ENCODE data around the gene HNRNPA2B1. TPM values are rescaled to one million over a fixed set of nuclear protein-coding genes. Genes with fewer than 3 reads are reported as not detected.
"Not testable (repeated sequence)": the region's sequence is repeated elsewhere in the genome, so short reads cannot be mapped to it uniquely, and the experiment has no call there.

HNRNPA2B1 gene
- polyA plus RNA-seq, 5 donors = 1,158 to 1,609 (median 1,399) TPM

GRCh38 chr7:26199301-26200037 lies 1.1 kb downstream of the HNRNPA2B1 start:
- peak; percentile 25 to 79 for DNase-seq

- DNase-seq = no peak
Measured at GRCh38 chr7:26198781-26199169, 1.8 kb downstream of the HNRNPA2B1 start.

DNA sequence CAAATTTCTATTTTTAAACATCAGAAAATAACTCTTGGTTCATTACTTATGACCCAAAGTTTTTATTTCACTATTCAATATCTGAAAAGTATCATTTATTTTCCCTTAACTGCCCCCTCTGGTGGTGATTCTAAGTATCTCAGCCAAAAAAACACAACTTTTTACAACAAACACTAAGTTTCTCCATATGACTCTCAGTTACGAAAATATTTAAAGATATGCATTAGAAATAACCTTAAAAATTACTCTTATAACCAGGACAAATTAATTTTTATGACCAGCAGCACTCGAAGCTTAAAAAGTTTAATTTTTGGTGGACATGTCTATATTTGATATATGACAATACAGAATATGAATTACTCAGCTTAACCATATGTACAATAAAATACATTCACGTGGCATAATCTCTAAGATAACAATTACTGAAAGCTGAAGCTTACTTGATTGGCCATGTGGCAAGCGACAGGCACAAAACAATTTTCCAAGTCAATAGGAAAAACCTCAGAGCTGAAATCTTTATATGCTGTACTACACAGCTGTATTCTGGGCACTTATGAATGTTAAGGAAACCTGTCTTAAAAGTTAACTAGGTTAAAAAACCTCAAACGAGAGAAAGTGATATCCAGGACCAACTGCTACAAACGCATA lies 2.3 kb downstream of the HNRNPA2B1 start:
- DNase-seq = peak; percentile 30 to 31

- DNase-seq = no peak
Measured at GRCh38 chr7:26197153-26198115, 3.1 kb downstream of the HNRNPA2B1 start.

DNA sequence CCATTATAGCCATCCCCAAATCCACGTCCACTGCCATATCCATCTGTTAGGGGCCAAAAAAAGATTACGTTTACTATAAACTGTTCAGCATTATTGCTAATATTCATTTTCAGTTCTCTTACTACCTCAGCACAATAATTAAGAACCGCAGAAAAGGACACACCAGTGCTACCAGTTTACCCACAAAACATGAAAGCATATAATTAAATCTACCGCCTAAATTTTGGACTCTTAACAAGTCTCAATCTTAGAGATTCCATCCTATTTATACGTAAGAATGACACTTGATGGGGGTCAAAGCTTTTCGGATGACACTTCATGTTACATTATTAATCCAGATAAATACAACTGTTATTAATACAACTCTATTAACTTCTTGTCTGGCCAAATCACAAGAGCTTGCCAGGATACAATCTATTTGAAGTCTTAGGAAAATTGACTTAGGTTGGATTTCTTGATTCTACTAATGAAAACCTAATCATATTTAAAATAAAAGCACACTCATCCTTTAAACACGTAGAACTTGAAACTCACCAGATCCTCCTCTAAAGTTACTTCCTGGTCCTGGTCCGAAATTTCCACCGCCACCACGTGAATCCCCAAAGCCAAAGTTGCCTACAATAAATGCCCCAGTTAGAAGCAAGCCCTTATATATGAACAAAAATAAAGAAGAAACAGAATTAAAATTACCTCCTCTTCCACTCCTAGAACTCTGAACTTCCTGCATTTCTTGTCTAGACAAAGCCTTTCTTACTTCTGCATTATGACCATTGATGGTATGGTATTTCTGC lies 4.5 kb downstream of the HNRNPA2B1 start:
- DNase-seq = no peak

GRCh38 chr7:26195182-26195581 lies 5.4 kb downstream of the HNRNPA2B1 start:
- DNase-seq = no peak

DNA sequence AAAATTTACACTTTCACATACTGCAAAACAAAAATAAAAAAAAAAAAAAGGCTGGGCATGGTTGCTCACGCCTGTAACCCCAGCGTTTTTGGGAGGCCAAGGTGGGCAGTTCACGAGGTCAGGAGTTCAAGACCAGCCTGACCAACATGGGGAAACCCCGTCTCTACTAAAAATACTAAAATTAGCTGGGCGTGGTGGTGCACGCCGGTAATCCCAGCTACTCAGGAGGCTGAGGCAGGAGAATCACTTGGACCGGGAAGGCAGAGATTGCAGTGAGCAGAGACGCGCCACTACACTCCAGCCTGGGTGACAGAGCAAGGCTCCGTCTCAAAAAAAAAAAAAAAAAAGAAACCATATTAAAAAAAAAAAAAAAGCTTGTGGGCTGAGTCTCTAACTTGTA lies 5.8 kb downstream of the HNRNPA2B1 start:
- not testable (repeated sequence) for DNase-seq

DNA sequence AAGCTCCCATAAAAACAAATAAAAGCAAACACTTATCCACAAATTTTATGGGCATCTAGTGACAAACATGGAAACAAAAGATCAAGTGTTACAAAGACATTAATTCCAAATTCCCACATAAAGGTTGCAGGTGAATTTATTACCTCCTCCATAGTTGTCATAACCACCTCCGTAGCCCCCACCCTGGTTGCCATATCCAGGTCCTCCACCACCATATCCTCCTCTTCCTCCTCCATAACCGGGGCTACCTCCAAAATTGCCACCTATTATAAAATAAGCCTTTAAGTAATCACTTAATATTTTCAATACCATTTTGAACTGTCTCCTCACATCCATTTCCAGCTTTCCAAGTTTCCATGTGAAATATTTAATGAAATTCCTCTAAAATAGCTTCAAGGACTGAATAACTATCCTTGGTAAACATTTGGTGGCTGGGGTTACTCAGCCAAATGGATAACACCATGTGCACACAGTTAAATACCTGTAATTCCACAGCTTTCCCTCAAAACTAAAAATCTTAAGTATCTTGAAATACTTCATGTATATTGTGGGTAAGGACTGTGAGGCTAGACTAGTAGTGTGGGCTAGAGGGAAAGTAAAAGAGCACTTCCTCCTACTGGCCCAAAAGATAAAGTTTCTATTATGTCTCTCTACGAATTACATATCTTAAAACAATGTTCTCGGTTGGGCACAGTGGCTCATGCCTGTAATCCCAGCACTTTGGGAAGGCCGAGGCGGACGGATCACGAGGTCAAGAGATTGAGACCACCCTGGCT lies 6.9 kb downstream of the HNRNPA2B1 start:
- DNase-seq = no peak

DNA sequence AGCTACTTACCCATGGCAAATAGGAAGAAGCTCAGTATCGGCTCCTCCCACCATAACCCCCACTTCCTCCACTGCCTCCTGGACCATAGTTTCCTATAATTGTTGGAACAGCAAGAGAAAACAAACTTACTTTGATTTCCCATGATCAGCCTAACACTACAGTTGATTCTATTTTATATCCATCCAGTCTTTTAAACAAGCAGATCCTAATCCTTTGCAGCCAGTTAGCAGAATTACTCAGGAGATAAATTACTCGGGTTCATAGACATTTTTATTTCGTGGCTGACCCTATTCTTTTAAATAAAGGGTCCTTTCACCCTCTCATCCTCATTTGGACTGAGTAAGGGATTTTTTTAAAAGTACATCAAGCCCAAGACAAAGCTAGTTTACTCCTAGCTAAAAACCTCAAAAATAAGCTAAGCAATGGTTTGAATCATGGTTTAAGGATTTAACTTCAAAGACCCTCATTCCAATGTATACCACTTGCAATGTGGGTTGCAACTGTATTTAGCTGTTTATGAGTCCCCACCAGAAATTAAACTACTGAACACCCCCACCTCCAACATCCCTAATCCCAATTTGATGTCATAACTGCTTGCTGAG lies 8.0 kb downstream of the HNRNPA2B1 start:
- no peak for DNase-seq

- no peak for DNase-seq
Measured at GRCh38 chr7:26191974-26192479, 8.5 kb downstream of the HNRNPA2B1 start.

- no peak for DNase-seq
Measured at GRCh38 chr7:26191233-26191973, 9.1 kb downstream of the HNRNPA2B1 start.

- DNase-seq = no peak
Measured at GRCh38 chr7:26190417-26190869, 10.1 kb downstream of the HNRNPA2B1 start.

DNA sequence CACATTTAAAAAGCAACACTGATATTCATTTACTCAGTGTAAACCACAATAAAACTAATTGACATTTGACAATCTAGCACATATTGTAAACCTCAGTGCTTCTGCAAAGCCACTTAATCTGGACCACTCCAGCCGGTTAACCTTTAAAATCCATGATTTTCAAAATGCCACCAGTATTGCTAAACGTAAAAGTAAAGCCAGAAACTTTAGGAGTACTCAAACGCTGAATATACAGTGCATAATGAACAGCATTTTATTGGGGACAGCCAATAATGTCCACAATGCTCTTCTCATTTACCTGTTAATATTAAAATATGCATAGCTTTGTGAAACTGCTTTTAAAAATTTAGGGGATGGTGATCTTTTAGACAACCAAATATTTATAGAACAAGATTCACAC lies 10.8 kb downstream of the HNRNPA2B1 start:
- DNase-seq = no peak

- DNase-seq = no peak
Measured at GRCh38 chr7:26188957-26189541, 11.5 kb downstream of the HNRNPA2B1 start.

DNA sequence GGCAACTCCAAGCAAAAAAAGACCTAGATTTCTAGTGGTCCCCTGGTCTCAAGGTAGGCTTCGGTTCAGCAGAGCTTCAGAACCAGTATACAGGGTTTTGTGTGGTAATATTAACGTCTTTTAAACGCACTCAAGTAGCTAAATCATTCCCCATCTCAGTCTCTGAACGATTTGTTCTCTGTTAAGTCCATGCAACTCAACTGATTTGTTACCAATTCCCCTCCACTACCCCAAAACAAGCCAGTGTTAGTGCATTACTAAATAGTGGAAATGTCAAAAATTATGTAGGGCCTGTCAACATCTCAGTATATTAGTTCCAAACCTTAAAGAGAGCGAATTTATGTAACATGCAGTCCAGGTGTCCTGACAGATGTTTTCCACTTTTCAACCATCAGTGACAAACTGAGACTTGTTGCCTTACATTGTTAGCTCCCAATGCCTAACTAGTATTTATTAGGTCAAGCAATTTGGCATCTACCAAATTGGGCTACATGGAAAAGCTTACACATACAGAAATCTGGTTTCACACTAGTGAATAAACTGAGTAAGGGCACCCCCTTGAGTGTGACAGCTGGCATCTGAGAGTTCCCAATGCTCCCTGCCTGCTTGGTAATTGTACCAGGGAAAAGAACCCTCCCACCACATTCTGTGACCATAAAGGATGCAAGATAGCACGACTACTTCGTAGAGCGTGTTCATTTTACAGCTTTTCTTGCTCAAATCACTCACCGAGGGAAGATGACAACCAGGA lies 12.2 kb downstream of the HNRNPA2B1 start:
- DNase-seq = no peak

GRCh38 chr7:26187380-26188205 lies 13.0 kb downstream of the HNRNPA2B1 start:
- no peak for DNase-seq

Measured in right lung (tissue), 5 donors.